WTC11 (cell line): ENCODE results near the gene BCS1L.

Source experiments
- TEAD4 ChIP-seq: sonication (generic); formaldehyde crosslinking; IDR thresholded peaks from 2 replicates; pipeline ENCODE4 v1.8.0; 2022; ENCODE audit warnings: mild to moderate bottlenecking, missing genetic modification reagents
- TF ChIP-seq, protein P1 (sequence below): sonication (generic); formaldehyde crosslinking; IDR thresholded peaks from 2 replicates; pipeline ENCODE4 v1.8.0; 2022; ENCODE audit warnings: mild to moderate bottlenecking, missing genetic modification reagents
- TF ChIP-seq, protein P2 (sequence below): sonication (generic); formaldehyde crosslinking; IDR thresholded peaks from 2 replicates; pipeline ENCODE4 v1.8.1; 2022; ENCODE audit warnings: low read depth, missing genetic modification reagents, borderline replicate concordance
- TF ChIP-seq, protein P3 (sequence below): fragments of 200-600 bp; IDR thresholded peaks from 2 replicates; pipeline ENCODE4 v1.8.0; 2022; ENCODE audit warnings: antibody characterized with exemption

DNA sequence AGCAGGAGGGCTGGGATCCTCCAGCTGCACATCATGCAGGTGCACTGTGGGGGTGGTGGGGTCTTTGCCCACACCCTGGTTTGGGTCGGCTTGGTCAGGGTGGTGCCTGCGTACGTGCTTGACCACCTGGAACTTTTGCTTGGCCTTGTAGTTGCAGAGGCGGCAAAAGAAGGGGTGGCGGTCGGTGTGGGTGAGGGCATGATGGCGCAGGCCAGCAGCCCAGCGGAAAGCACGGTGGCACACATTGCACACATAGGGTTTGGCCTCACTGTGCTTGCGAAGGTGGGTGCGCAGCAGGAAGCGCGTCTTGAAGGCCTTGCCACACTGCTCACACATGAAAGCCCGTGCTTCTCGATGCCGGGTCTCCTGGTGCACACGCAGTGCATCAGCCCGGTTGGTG is 21.1 kb upstream of the BCS1L start:
- TF ChIP-seq, protein P1, sequence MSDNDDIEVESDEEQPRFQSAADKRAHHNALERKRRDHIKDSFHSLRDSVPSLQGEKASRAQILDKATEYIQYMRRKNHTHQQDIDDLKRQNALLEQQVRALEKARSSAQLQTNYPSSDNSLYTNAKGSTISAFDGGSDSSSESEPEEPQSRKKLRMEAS (CRISPR knock-in tag) = no peak
- TF ChIP-seq TEAD4 = no peak
- TF ChIP-seq, protein P2, sequence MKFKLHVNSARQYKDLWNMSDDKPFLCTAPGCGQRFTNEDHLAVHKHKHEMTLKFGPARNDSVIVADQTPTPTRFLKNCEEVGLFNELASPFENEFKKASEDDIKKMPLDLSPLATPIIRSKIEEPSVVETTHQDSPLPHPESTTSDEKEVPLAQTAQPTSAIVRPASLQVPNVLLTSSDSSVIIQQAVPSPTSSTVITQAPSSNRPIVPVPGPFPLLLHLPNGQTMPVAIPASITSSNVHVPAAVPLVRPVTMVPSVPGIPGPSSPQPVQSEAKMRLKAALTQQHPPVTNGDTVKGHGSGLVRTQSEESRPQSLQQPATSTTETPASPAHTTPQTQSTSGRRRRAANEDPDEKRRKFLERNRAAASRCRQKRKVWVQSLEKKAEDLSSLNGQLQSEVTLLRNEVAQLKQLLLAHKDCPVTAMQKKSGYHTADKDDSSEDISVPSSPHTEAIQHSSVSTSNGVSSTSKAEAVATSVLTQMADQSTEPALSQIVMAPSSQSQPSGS (CRISPR knock-in tag) = no peak
- TF ChIP-seq, protein P3, sequence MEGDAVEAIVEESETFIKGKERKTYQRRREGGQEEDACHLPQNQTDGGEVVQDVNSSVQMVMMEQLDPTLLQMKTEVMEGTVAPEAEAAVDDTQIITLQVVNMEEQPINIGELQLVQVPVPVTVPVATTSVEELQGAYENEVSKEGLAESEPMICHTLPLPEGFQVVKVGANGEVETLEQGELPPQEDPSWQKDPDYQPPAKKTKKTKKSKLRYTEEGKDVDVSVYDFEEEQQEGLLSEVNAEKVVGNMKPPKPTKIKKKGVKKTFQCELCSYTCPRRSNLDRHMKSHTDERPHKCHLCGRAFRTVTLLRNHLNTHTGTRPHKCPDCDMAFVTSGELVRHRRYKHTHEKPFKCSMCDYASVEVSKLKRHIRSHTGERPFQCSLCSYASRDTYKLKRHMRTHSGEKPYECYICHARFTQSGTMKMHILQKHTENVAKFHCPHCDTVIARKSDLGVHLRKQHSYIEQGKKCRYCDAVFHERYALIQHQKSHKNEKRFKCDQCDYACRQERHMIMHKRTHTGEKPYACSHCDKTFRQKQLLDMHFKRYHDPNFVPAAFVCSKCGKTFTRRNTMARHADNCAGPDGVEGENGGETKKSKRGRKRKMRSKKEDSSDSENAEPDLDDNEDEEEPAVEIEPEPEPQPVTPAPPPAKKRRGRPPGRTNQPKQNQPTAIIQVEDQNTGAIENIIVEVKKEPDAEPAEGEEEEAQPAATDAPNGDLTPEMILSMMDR = no peak
